WTC11 (cell line): ENCODE results near the gene NCAM2. TPM values are rescaled to one million over a fixed set of nuclear protein-coding genes. Genes with fewer than 3 reads are reported as not detected.

Experiments used
- ATAC-seq: fragments of 200-7000 bp; cut with Tn5 transposase; 2 replicates; pipeline ENCODE4 v1.10.0; 2021; ENCODE audit warnings: mild to moderate bottlenecking, moderate library complexity
- CTCF ChIA-PET: fragments of 300-600 bp; sonication (Branson Sonifier 250); formaldehyde crosslinking; loops from one replicate; lab custom pipeline; 2021; ENCODE audit warnings: antibody characterized with exemption; lab: Charles Lee
- POLR2A ChIA-PET: fragments of 350-600 bp; sonication (Branson Sonifier 250); formaldehyde crosslinking; loops from one replicate; lab custom pipeline; 2021; ENCODE audit warnings: antibody characterized with exemption; lab: Charles Lee
- DNase-seq: peaks from one replicate; pipeline ENCODE4 v3.0.0; 2021; ENCODE audit warnings: low spot score
- H3K27ac Mint-ChIP-seq: 2 replicates; pipeline ENCODE4 v1.8.0; 2021; ENCODE audit warnings: mixed read lengths
- H3K27me3 Mint-ChIP-seq: 2 replicates; pipeline ENCODE4 v1.8.0; 2021; ENCODE audit warnings: low read depth, mild to moderate bottlenecking, moderate library complexity, mixed read lengths
- H3K36me3 Mint-ChIP-seq: 2 replicates; pipeline ENCODE4 v1.8.0; 2021; ENCODE audit warnings: mixed read lengths
- H3K4me1 Mint-ChIP-seq: 2 replicates; pipeline ENCODE4 v1.8.0; 2022; ENCODE audit warnings: mixed read lengths
- H3K4me3 Mint-ChIP-seq: 2 replicates; pipeline ENCODE4 v1.8.0; 2021; ENCODE audit warnings: mild to moderate bottlenecking, moderate library complexity, mixed read lengths
- H3K9me3 Mint-ChIP-seq: 2 replicates; pipeline ENCODE4 v1.8.0; 2021; ENCODE audit warnings: mixed read lengths
- ATF1 ChIP-seq: sonication (generic); formaldehyde crosslinking; IDR thresholded peaks from 2 replicates; pipeline ENCODE4 v1.8.1; 2023; ENCODE audit warnings: mild to moderate bottlenecking, moderate library complexity, missing genetic modification reagents
- ETV6 ChIP-seq: sonication (generic); formaldehyde crosslinking; IDR thresholded peaks from 2 replicates; pipeline ENCODE4 v1.8.1; 2022; ENCODE audit warnings: mild to moderate bottlenecking, missing genetic modification reagents
- JUN ChIP-seq: sonication (generic); formaldehyde crosslinking; IDR thresholded peaks from 2 replicates; pipeline ENCODE4 v1.8.0; 2023; ENCODE audit warnings: mild to moderate bottlenecking, missing genetic modification reagents
- OVOL2 ChIP-seq: fragments of 250-450 bp; sonication (Bioruptor Pico); IDR thresholded peaks from 2 replicates; pipeline ENCODE4 v1.9.0; 2021; ENCODE audit warnings: mild to moderate bottlenecking, borderline replicate concordance
- TP53 ChIP-seq: sonication (generic); formaldehyde crosslinking; IDR thresholded peaks from 2 replicates; pipeline ENCODE4 v1.8.1; 2023; ENCODE audit warnings: mild to moderate bottlenecking, missing genetic modification reagents
- ZNF138 ChIP-seq: sonication (generic); formaldehyde crosslinking; conservative IDR thresholded peaks from 2 replicates; pipeline ENCODE4 v1.8.1; 2022; ENCODE audit warnings: mild to moderate bottlenecking, moderate library complexity, missing genetic modification reagents
- ZNF232 ChIP-seq: sonication (generic); formaldehyde crosslinking; IDR thresholded peaks from 2 replicates; pipeline ENCODE4 v1.8.0; 2022; ENCODE audit warnings: mild to moderate bottlenecking, missing genetic modification reagents
- ZNF263 ChIP-seq: sonication (generic); formaldehyde crosslinking; IDR thresholded peaks from 2 replicates; pipeline ENCODE4 v1.8.1; 2022; ENCODE audit warnings: low read depth, mild to moderate bottlenecking, moderate library complexity, missing genetic modification reagents
- total RNA-seq: library from RNA; stranded (reverse); gene quantifications from 3 replicates; pipeline ENCODE4 v1.2.3, GENCODE V29; 2021
- TF ChIP-seq, protein P1 (sequence below): sonication (generic); formaldehyde crosslinking; IDR thresholded peaks from 2 replicates; pipeline ENCODE4 v1.8.1; 2022; ENCODE audit warnings: low read depth, missing genetic modification reagents, borderline replicate concordance
- TF ChIP-seq, protein P2 (sequence below): sonication (generic); formaldehyde crosslinking; IDR thresholded peaks from 2 replicates; pipeline ENCODE4 v1.8.1; 2022; ENCODE audit warnings: mild to moderate bottlenecking, missing genetic modification reagents, moderate library complexity, borderline replicate concordance
- TF ChIP-seq, protein P3 (sequence below): sonication (generic); formaldehyde crosslinking; IDR thresholded peaks from 2 replicates; pipeline ENCODE4 v1.8.1; 2023; ENCODE audit warnings: mild to moderate bottlenecking, missing genetic modification reagents
- TF ChIP-seq, protein P4 (sequence below): fragments of 250-450 bp; sonication (Bioruptor Pico); conservative IDR thresholded peaks from 2 replicates; pipeline ENCODE4 v1.9.0; 2021; ENCODE audit warnings: mild to moderate bottlenecking
- TF ChIP-seq, protein P5 (sequence below): sonication (generic); formaldehyde crosslinking; IDR thresholded peaks from 2 replicates; pipeline ENCODE4 v1.8.0; 2023; ENCODE audit warnings: missing genetic modification reagents
- TF ChIP-seq, protein P6 (sequence below): fragments of 200-600 bp; IDR thresholded peaks from 2 replicates; pipeline ENCODE4 v1.8.0; 2022; ENCODE audit warnings: antibody characterized with exemption
- TF ChIP-seq, protein P7 (sequence below): sonication (generic); formaldehyde crosslinking; IDR thresholded peaks from 2 replicates; pipeline ENCODE4 v1.8.0; 2022; ENCODE audit warnings: mild to moderate bottlenecking, missing genetic modification reagents

The NCAM2 gene
- total RNA-seq, 1 experiment from 2014 or later: 1.6 TPM

DNA sequence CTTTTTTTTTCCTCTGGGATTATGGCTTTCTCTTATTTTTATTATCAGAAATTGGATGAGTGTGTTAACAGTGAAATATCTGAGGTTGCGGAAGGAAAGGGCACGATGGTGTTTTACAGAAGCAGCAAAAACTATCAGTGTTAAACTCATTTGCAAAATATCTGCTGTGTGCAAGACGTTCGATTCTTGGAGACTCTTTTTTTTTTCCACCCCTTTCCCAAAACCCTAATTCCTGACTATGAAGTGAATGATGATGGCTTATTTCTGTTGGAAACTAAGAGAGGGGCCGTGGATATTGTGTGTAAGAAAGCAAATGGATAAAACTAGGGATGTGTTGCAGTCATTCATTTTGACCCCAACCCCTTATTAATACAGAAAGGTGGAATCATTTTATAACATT lies 677 bp downstream of the NCAM2 start (continued):
- TF ChIP-seq, protein P1, sequence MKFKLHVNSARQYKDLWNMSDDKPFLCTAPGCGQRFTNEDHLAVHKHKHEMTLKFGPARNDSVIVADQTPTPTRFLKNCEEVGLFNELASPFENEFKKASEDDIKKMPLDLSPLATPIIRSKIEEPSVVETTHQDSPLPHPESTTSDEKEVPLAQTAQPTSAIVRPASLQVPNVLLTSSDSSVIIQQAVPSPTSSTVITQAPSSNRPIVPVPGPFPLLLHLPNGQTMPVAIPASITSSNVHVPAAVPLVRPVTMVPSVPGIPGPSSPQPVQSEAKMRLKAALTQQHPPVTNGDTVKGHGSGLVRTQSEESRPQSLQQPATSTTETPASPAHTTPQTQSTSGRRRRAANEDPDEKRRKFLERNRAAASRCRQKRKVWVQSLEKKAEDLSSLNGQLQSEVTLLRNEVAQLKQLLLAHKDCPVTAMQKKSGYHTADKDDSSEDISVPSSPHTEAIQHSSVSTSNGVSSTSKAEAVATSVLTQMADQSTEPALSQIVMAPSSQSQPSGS: no peak
- TF ChIP-seq, protein P2, sequence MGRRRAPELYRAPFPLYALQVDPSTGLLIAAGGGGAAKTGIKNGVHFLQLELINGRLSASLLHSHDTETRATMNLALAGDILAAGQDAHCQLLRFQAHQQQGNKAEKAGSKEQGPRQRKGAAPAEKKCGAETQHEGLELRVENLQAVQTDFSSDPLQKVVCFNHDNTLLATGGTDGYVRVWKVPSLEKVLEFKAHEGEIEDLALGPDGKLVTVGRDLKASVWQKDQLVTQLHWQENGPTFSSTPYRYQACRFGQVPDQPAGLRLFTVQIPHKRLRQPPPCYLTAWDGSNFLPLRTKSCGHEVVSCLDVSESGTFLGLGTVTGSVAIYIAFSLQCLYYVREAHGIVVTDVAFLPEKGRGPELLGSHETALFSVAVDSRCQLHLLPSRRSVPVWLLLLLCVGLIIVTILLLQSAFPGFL (CRISPR knock-in tag): no peak

DNA sequence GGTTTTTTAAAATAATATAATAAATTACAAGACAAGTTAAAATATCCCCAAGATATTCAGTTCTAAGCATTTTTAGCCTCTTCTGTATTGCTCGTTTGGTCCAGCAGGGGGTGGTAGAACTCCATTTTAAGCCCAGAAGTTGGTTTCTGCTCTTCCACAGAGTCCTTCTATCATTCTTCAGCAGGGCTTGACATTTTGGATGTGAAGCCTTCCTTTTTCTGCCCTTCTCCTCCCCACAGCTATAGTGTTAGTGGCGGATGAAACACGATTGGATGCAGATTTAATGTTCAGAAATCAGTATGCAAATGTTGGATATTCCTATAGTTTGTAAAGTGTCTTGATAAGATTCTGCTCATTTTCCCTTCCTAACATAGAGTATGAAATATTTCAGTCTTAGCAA lies 1.4 kb downstream of the NCAM2 start:
- peaks cover 14% of the 10 kb centered on the region for H3K4me1 Mint-ChIP-seq

DNA sequence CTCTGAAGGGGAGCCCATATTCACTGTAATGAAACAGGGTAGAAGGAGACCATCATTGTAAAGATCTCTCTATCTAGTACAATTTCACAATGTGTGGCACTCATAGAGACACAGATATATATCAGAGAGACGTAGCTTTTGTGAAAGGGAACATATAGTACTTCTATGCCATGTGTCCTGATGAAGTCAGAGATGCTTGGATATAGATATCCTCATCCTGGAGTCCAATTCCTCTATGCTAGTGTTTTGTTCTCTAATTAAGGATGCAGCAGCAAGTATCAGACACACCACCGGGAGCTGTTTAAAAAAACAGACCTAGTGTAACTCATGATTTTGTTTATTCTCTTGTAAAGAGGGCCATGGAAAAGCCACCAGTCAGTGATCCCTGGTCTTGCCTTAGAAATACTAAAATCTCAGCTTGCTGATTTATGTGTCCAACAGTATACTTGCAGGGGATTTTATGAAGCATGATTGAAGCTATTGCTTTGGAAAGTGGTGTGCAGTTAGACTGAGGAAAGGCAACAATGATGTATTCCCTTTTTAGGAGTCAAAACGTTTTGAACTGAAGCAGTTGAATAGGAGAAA lies 2.5 kb downstream of the NCAM2 start:
- ATAC-seq: no peak
- Mint-ChIP-seq H3K27ac (no peak overlapping the region), H3K9me3 (no peaks in the 10 kb centered on the region), H3K4me1 (peaks cover 14% of the 10 kb centered on the region), H3K36me3 (no peaks in the 10 kb centered on the region), H3K4me3 (no peak overlapping the region), H3K27me3 (peaks cover 34% of the 10 kb centered on the region)
- no peak for DNase-seq
- ChIA-PET POLR2A (no interaction called here), CTCF (interaction anchor here (2.0 kb wide), 1 partner anchor 100 kb away, joined by 12 read pairs; no protein-coding TSS in a partner anchor)
- TF ChIP-seq, protein P3, sequence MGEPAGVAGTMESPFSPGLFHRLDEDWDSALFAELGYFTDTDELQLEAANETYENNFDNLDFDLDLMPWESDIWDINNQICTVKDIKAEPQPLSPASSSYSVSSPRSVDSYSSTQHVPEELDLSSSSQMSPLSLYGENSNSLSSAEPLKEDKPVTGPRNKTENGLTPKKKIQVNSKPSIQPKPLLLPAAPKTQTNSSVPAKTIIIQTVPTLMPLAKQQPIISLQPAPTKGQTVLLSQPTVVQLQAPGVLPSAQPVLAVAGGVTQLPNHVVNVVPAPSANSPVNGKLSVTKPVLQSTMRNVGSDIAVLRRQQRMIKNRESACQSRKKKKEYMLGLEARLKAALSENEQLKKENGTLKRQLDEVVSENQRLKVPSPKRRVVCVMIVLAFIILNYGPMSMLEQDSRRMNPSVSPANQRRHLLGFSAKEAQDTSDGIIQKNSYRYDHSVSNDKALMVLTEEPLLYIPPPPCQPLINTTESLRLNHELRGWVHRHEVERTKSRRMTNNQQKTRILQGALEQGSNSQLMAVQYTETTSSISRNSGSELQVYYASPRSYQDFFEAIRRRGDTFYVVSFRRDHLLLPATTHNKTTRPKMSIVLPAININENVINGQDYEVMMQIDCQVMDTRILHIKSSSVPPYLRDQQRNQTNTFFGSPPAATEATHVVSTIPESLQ: no peak
- TF ChIP-seq, protein P4, sequence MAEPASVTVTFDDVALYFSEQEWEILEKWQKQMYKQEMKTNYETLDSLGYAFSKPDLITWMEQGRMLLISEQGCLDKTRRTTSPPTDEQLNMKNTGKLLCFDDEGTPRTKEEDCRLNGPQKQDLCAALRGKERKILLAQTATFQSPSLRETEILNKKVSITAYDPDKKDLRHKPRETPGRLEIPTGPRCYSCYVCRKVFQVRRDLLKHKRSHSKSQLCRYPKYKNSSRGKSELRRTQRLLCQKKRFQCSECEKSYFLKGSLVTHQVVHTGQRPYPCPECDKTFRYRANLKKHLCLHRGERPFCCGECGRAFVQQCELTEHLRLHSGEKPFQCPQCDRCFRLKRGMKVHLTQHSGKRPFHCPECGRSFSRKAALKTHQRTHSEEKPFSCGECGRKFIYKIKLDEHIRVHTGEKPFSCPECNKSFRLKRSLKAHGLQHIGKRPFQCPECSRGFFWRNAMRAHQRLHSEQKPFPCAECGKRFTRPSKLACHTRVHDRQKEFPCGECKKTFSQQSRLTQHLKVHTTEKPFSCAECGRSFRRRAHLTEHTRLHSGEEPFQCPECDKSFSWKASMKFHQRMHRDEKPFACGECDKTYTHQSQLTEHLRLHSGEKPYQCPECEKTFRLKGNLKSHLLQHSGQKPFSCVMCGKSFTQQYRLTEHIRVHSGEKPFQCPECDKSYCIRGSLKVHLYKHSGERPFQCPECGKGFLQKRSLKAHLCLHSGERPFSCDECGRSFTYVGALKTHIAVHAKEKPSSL: no peak
- no peak for TF ChIP-seq ETV6 (CRISPR knock-in tag)
- TF ChIP-seq ATF1 (CRISPR knock-in tag): no peak
- TF ChIP-seq ZNF138: no peak
- no peak for TF ChIP-seq OVOL2 (CRISPR knock-in tag)
- TF ChIP-seq, protein P2 (CRISPR knock-in tag): no peak
- TF ChIP-seq ZNF232: no peak
- TF ChIP-seq TP53 (CRISPR knock-in tag): no peak
- TF ChIP-seq, protein P5, sequence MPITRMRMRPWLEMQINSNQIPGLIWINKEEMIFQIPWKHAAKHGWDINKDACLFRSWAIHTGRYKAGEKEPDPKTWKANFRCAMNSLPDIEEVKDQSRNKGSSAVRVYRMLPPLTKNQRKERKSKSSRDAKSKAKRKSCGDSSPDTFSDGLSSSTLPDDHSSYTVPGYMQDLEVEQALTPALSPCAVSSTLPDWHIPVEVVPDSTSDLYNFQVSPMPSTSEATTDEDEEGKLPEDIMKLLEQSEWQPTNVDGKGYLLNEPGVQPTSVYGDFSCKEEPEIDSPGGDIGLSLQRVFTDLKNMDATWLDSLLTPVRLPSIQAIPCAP (CRISPR knock-in tag): no peak
- TF ChIP-seq JUN: no peak
- TF ChIP-seq, protein P6, sequence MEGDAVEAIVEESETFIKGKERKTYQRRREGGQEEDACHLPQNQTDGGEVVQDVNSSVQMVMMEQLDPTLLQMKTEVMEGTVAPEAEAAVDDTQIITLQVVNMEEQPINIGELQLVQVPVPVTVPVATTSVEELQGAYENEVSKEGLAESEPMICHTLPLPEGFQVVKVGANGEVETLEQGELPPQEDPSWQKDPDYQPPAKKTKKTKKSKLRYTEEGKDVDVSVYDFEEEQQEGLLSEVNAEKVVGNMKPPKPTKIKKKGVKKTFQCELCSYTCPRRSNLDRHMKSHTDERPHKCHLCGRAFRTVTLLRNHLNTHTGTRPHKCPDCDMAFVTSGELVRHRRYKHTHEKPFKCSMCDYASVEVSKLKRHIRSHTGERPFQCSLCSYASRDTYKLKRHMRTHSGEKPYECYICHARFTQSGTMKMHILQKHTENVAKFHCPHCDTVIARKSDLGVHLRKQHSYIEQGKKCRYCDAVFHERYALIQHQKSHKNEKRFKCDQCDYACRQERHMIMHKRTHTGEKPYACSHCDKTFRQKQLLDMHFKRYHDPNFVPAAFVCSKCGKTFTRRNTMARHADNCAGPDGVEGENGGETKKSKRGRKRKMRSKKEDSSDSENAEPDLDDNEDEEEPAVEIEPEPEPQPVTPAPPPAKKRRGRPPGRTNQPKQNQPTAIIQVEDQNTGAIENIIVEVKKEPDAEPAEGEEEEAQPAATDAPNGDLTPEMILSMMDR: no peak
- TF ChIP-seq, protein P7, sequence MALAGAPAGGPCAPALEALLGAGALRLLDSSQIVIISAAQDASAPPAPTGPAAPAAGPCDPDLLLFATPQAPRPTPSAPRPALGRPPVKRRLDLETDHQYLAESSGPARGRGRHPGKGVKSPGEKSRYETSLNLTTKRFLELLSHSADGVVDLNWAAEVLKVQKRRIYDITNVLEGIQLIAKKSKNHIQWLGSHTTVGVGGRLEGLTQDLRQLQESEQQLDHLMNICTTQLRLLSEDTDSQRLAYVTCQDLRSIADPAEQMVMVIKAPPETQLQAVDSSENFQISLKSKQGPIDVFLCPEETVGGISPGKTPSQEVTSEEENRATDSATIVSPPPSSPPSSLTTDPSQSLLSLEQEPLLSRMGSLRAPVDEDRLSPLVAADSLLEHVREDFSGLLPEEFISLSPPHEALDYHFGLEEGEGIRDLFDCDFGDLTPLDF (CRISPR knock-in tag): no peak

More for the DNA sequence above, 1.4 kb downstream of the NCAM2 start:
- peak; percentile 48 for DNase-seq
- Mint-ChIP-seq H3K4me3 (no peak overlapping the region), H3K36me3 (no peaks in the 10 kb centered on the region), H3K27ac (no peak overlapping the region), H3K9me3 (no peaks in the 10 kb centered on the region), H3K27me3 (peaks cover 43% of the 10 kb centered on the region)
- peak; percentile 11; the same call in 1 of the 2 replicates for ATAC-seq
- TF ChIP-seq, protein P6: peak; percentile 74
- no peak for TF ChIP-seq ZNF263 (CRISPR knock-in tag)
- TF ChIP-seq, all 79 proteins: peak for 1
- POLR2A ChIA-PET: no interaction called here
- CTCF ChIA-PET: interaction anchor here (0.7 to 2.0 kb wide), 2 partner anchors 101 to 922 kb away, joined by 3 to 12 read pairs; no protein-coding TSS in a partner anchor
